ENCODE measurements around the gene GPR162. TPM values are rescaled to one million over a fixed set of nuclear protein-coding genes. Genes with fewer than 3 reads are reported as not detected.

The GPR162 gene
- total RNA-seq, 1 donor from 2014 or later: 9.4 TPM

DNA sequence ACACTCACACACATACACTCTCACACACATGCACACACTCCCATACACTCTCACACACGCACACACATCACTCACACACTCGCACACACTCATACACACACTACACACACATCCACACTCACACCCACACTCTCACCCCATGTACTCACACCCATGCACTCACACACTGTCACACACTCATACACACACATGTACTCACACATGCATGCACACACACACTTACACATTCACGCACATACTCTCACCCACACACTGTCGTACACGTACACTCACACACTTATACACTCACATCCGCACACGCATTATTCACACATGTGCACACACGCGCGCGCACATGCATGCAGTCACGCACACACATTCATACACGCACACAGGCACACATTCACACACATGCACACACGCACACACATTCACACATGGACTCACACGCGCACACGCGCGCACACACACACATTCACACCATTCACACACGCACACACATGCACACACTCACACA is 3.9 kb upstream of the GPR162 start:
- Histone ChIP-seq H3K4me1 (peaks cover 3 to 7% of the 10 kb centered on the region in 2 donors), H3K36me3 (no peaks in the 10 kb centered on the region), H3K27ac (no peak overlapping the region), H3K27me3 (no peaks in the 10 kb centered on the region), H3K4me3 (no peak overlapping the region), H3K9me3 (no peaks in the 10 kb centered on the region)
- TF ChIP-seq, protein P1, sequence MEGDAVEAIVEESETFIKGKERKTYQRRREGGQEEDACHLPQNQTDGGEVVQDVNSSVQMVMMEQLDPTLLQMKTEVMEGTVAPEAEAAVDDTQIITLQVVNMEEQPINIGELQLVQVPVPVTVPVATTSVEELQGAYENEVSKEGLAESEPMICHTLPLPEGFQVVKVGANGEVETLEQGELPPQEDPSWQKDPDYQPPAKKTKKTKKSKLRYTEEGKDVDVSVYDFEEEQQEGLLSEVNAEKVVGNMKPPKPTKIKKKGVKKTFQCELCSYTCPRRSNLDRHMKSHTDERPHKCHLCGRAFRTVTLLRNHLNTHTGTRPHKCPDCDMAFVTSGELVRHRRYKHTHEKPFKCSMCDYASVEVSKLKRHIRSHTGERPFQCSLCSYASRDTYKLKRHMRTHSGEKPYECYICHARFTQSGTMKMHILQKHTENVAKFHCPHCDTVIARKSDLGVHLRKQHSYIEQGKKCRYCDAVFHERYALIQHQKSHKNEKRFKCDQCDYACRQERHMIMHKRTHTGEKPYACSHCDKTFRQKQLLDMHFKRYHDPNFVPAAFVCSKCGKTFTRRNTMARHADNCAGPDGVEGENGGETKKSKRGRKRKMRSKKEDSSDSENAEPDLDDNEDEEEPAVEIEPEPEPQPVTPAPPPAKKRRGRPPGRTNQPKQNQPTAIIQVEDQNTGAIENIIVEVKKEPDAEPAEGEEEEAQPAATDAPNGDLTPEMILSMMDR (IDR thresholded peaks at IDR 0.05): no peak
- intact Hi-C loops (cut with DNase I): no loop called here
- DNase-seq (ENCODE audit: low spot score in 2 of 2): no peak

GRCh38 chr12:6818222-6818621 is 3.4 kb upstream of the GPR162 start:
- Histone ChIP-seq H3K27ac (no peak overlapping the region), H3K9me3 (no peaks in the 10 kb centered on the region), H3K4me1 (peaks cover 3 to 7% of the 10 kb centered on the region in 2 donors), H3K27me3 (no peaks in the 10 kb centered on the region), H3K36me3 (no peaks in the 10 kb centered on the region), H3K4me3 (no peak overlapping the region)
- TF ChIP-seq, protein P1 (IDR thresholded peaks at IDR 0.05): no peak
- no peak for DNase-seq (ENCODE audit: low spot score in 2 of 2)
- intact Hi-C loops (cut with DNase I): no loop called here

GRCh38 chr12:6818645-6819044 is 3.0 kb upstream of the GPR162 start:
- TF ChIP-seq, protein P1 (IDR thresholded peaks at IDR 0.05): no peak
- no peak for DNase-seq (ENCODE audit: low spot score in 2 of 2)
- Histone ChIP-seq H3K27ac (no peak overlapping the region), H3K27me3 (peaks cover 1% of the 10 kb centered on the region), H3K4me3 (no peak overlapping the region), H3K4me1 (peaks cover 3 to 7% of the 10 kb centered on the region in 2 donors), H3K9me3 (no peaks in the 10 kb centered on the region), H3K36me3 (no peaks in the 10 kb centered on the region)
- intact Hi-C loops (cut with DNase I): no loop called here

- no peaks in the 10 kb centered on the region for H3K36me3 ChIP-seq
- no peak for DNase-seq (ENCODE audit: low spot score in 2 of 2)
- no peaks in the 10 kb centered on the region for H3K9me3 ChIP-seq
- no peak overlapping the region for H3K27ac ChIP-seq
- TF ChIP-seq, protein P1 (IDR thresholded peaks at IDR 0.05): no peak
- no peak overlapping the region for H3K4me3 ChIP-seq
- intact Hi-C loops (cut with DNase I): no loop called here
- H3K27me3 ChIP-seq: peaks cover 7% of the 10 kb centered on the region
- H3K4me1 ChIP-seq: peaks cover 3 to 7% of the 10 kb centered on the region in 2 donors
Measured at GRCh38 chr12:6819106-6820030, 2.3 kb upstream of the GPR162 start.

DNA sequence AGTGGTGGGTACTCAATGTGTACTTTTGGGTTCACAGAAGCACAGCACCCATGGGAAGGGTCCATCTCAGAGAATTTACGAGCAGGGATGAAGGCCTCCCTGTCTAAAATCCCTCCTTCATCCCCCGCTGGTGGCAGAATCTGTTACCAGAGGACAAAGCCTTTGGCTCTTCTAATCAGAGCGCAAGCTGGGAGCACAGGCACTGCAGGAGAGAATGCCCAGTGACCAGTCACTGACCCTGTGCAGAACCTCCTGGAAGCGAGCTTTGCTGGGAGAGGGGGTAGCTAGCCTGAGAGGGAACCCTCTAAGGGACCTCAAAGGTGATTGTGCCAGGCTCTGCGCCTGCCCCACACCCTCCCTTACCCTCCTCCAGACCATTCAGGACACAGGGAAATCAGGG is 1.5 kb upstream of the GPR162 start:
- no peak overlapping the region for H3K27ac ChIP-seq

More for the DNA sequence above, 1.5 kb upstream of the GPR162 start:
- no peak for DNase-seq (ENCODE audit: low spot score in 2 of 2)
- no peaks in the 10 kb centered on the region for H3K9me3 ChIP-seq
- TF ChIP-seq, protein P1 (IDR thresholded peaks at IDR 0.05): no peak
- no peaks in the 10 kb centered on the region for H3K36me3 ChIP-seq
- intact Hi-C loops (cut with DNase I): no loop called here
- peaks cover 7% of the 10 kb centered on the region for H3K27me3 ChIP-seq
- H3K4me3 ChIP-seq: no peak overlapping the region
- H3K4me1 ChIP-seq: peaks cover 3 to 10% of the 10 kb centered on the region in 2 donors

All from ascending aorta (tissue), 2 donors.